Peyer's patch (tissue), 4 donors: ENCODE measurements around the gene TFPT.

ENCODE experiments used
- CTCF ChIP-seq, 6 experiments: fragments of 450-650 bp in 4 of 6; fragments of 200-600 bp in 2 of 6; sonication (generic) in 1 of 6; IDR thresholded peaks; one replicate each; pipeline ENCODE4 v1.5.1; 2017 to 2019; ENCODE audit warnings: antibody characterized with exemption in 6 of 6, mild to moderate bottlenecking in 3 of 6, moderate library complexity in 1 of 6
- POLR2A ChIP-seq, 2 donors: fragments of 450-650 bp; IDR thresholded peaks; one replicate each; pipeline ENCODE4 v1.5.1; 2017; ENCODE audit warnings: antibody characterized with exemption in 2 of 2, mild to moderate bottlenecking in 2 of 2, moderate library complexity in 2 of 2

GRCh38 chr19:54074851-54075250 is 40.6 kb downstream of the TFPT start:
- TF ChIP-seq CTCF (IDR thresholded peaks at IDR 0.05), result no peak
- TF ChIP-seq POLR2A (IDR thresholded peaks at IDR 0.05), result no peak
